DOHH2 (cell line): Measurements from ENCODE around the gene DCTN5.

Experiments
- H3F3A ChIP-seq: fragments of 200-600 bp; sonication (generic), shearing (Covaris generic); 2 replicates; pipeline ENCODE4 v1.6.0; 2016; ENCODE audit warnings: antibody characterized with exemption, mild to moderate bottlenecking; ENCODE audit not compliant: control insufficient read depth, insufficient read depth
- H3K27ac ChIP-seq: fragments of 200-600 bp; sonication (generic); 2 replicates; pipeline ENCODE4 v1.5.1; 2014; ENCODE audit warnings: low read depth, mild to moderate bottlenecking, low read length, moderate library complexity
- H3K27me3 ChIP-seq: fragments of 200-600 bp; sonication (generic); 2 replicates; pipeline ENCODE4 v1.6.1; 2014; ENCODE audit warnings: mild to moderate bottlenecking, low read length, mixed read lengths; ENCODE audit not compliant: control insufficient read depth
- H3K36me3 ChIP-seq: fragments of 200-600 bp; sonication (generic); 2 replicates; pipeline ENCODE4 v1.6.1; 2014; ENCODE audit warnings: mild to moderate bottlenecking, low read length, moderate library complexity, mixed read lengths; ENCODE audit not compliant: control insufficient read depth
- H3K4me1 ChIP-seq: fragments of 200-600 bp; sonication (generic); 2 replicates; pipeline ENCODE4 v1.6.1; 2014; ENCODE audit warnings: mild to moderate bottlenecking, low read length, mixed read lengths; ENCODE audit not compliant: control insufficient read depth
- H3K4me2 ChIP-seq: fragments of 200-600 bp; sonication (generic); 2 replicates; pipeline ENCODE4 v1.6.0; 2014; ENCODE audit warnings: mild to moderate bottlenecking, low read length, moderate library complexity
- H3K4me3 ChIP-seq: fragments of 200-600 bp; sonication (generic); 2 replicates; pipeline ENCODE4 v1.5.1; 2014; ENCODE audit warnings: mild to moderate bottlenecking, low read length, mixed read lengths
- H3K79me2 ChIP-seq: fragments of 200-600 bp; sonication (generic); 2 replicates; pipeline ENCODE4 v1.6.1; 2014; ENCODE audit warnings: mild to moderate bottlenecking, low read length, mixed read lengths; ENCODE audit not compliant: control insufficient read depth
- H3K9me2 ChIP-seq: fragments of 200-600 bp; sonication (generic); replicated peaks from 2 replicates; pipeline ENCODE4 v1.6.1; 2014; ENCODE audit warnings: mild to moderate bottlenecking, low read length, mixed read lengths; ENCODE audit not compliant: control insufficient read depth
- H3K9me3 ChIP-seq: fragments of 200-600 bp; sonication (generic); 2 replicates; pipeline ENCODE4 v1.6.1; 2014; ENCODE audit warnings: antibody characterized with exemption, low read length, mixed read lengths; ENCODE audit not compliant: control insufficient read depth, insufficient read depth
- H4K20me1 ChIP-seq: fragments of 200-600 bp; sonication (generic); 2 replicates; pipeline ENCODE4 v1.6.0; 2014; ENCODE audit warnings: low read depth, mild to moderate bottlenecking, antibody characterized with exemption, low read length, moderate library complexity; ENCODE audit not compliant: control insufficient read depth, insufficient read depth
- CTCF ChIP-seq: fragments of 200-600 bp; sonication (generic); IDR thresholded peaks from one replicate; pipeline ENCODE4 v1.5.1; 2014; ENCODE audit warnings: antibody characterized with exemption, mild to moderate bottlenecking, low read depth, low read length; ENCODE audit not compliant: poor library complexity, severe bottlenecking
- EZH2phosphoT487 ChIP-seq: fragments of 200-600 bp; sonication (generic); IDR thresholded peaks from 2 replicates; pipeline ENCODE4 v1.6.1; 2017; ENCODE audit warnings: borderline replicate concordance, mild to moderate bottlenecking, antibody characterized with exemption, low read length, moderate library complexity, mixed read lengths

DCTN5 gene

GRCh38 chr16:23691483-23692189 lies 50.4 kb downstream of the DCTN5 start:
- H3K27me3 ChIP-seq: no peaks in the 10 kb centered on the region
- H3K4me1 ChIP-seq: peaks cover 3% of the 10 kb centered on the region; the same call in 1 of the 2 replicates
- H4K20me1 ChIP-seq: no peaks in the 10 kb centered on the region
- no peak overlapping the region for H3K4me2 ChIP-seq
- peaks cover 12% of the 10 kb centered on the region for H3F3A ChIP-seq
- no peaks in the 10 kb centered on the region for H3K9me2 ChIP-seq
- H3K27ac ChIP-seq: no peak overlapping the region
- H3K36me3 ChIP-seq: peaks cover 53% of the 10 kb centered on the region
- no peaks in the 10 kb centered on the region for H3K79me2 ChIP-seq
- no peaks in the 10 kb centered on the region for H3K9me3 ChIP-seq
- no peak for TF ChIP-seq CTCF
- TF ChIP-seq EZH2phosphoT487: no peak
- H3K4me3 ChIP-seq: no peak overlapping the region

GRCh38 chr16:23692190-23692837 lies 51.0 kb downstream of the DCTN5 start:
- TF ChIP-seq EZH2phosphoT487: no peak
- no peak for TF ChIP-seq CTCF
- Histone ChIP-seq H3K4me1 (peaks cover 3% of the 10 kb centered on the region; the same call in 1 of the 2 replicates), H3K36me3 (peaks cover 47% of the 10 kb centered on the region)

DNA sequence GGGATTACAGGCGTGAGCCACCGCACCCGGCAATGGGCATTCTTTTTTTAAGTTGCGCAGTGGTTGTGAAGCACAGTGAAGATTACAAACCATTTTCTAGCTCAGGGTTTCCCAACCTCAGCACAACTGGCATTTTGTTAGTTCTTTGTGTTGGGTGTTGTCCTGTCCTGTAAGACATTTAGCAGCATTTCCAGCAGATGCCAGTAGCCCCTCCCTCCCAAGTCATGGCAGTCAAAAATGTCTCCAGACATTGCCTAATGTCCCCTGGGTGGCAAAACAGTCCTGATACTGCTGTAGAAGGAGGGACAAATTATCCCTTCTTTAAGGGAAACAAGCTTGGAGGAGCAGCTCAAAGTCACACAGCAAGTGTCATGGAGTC lies 53.0 kb downstream of the DCTN5 start:
- H3K4me3 ChIP-seq: no peak overlapping the region
- H3F3A ChIP-seq: peaks cover 12% of the 10 kb centered on the region
- H3K4me1 ChIP-seq: peaks cover 10% of the 10 kb centered on the region
- H3K27me3 ChIP-seq: no peaks in the 10 kb centered on the region
- H3K9me2 ChIP-seq: no peaks in the 10 kb centered on the region
- H3K9me3 ChIP-seq: no peaks in the 10 kb centered on the region
- no peaks in the 10 kb centered on the region for H4K20me1 ChIP-seq
- H3K36me3 ChIP-seq: peaks cover 27% of the 10 kb centered on the region
- H3K79me2 ChIP-seq: no peaks in the 10 kb centered on the region
- TF ChIP-seq EZH2phosphoT487 (no peak), CTCF (no peak)
- H3K27ac ChIP-seq: no peak overlapping the region
- H3K4me2 ChIP-seq: no peak overlapping the region

More at GRCh38 chr16:23692190-23692837, 51.0 kb downstream of the DCTN5 start:
- Histone ChIP-seq H3K4me2 (no peak overlapping the region), H3K4me3 (no peak overlapping the region), H3K79me2 (no peaks in the 10 kb centered on the region), H3K9me2 (no peaks in the 10 kb centered on the region), H3F3A (peaks cover 12% of the 10 kb centered on the region), H4K20me1 (no peaks in the 10 kb centered on the region), H3K9me3 (no peaks in the 10 kb centered on the region), H3K27ac (no peak overlapping the region), H3K27me3 (no peaks in the 10 kb centered on the region)
